GM23248 (cell line): Measurements from ENCODE around the gene KIAA1958.

ENCODE experiments used
- EZH2 ChIP-seq: fragments of 200-600 bp; sonication (generic); IDR thresholded peaks from 2 replicates; pipeline ENCODE4 v1.6.1; 2018; ENCODE audit warnings: antibody characterized with exemption, mild to moderate bottlenecking; ENCODE audit not compliant: insufficient read depth, poor library complexity, severe bottlenecking
- EZH2phosphoT487 ChIP-seq: fragments of 200-600 bp; sonication (generic); IDR thresholded peaks from 2 replicates; pipeline ENCODE4 v1.6.1; 2018; ENCODE audit warnings: antibody characterized with exemption, moderate library complexity, mild to moderate bottlenecking, low read depth; ENCODE audit not compliant: insufficient read depth

GRCh38 chr9:112553256-112553826, 66.7 kb downstream of the KIAA1958 start:
- TF ChIP-seq EZH2phosphoT487, result no peak
- no peak for TF ChIP-seq EZH2
